SK-N-SH (cell line): Measurements from ENCODE around the gene ENTPD2.

Experiments used
- FOXM1 ChIP-seq: IDR thresholded peaks from 2 replicates; pipeline ENCODE4 v1.4.0; 2012; ENCODE audit warnings: low read depth, mild to moderate bottlenecking
- NFIC ChIP-seq: IDR thresholded peaks from 2 replicates; pipeline ENCODE4 v1.4.0; 2012; ENCODE audit warnings: borderline replicate concordance
- POLR2AphosphoS5 ChIP-seq: IDR thresholded peaks from 2 replicates; pipeline ENCODE4 v1.6.1; 2012; ENCODE audit warnings: low read depth, low read length
- TAF1 ChIP-seq: IDR thresholded peaks from 2 replicates; pipeline ENCODE4 v1.6.1; 2012; ENCODE audit warnings: low read depth, mild to moderate bottlenecking, low read length, moderate library complexity, borderline replicate concordance
- TF ChIP-seq, protein P1 (sequence below): IDR thresholded peaks from 2 replicates; pipeline ENCODE4; 2012
- TF ChIP-seq, protein P2 (sequence below): IDR thresholded peaks from 2 replicates; pipeline ENCODE4 v1.4.0; 2012; ENCODE audit warnings: low read depth
- TF ChIP-seq, protein P3 (sequence below): fragments of 200-600 bp; sonication (generic); IDR thresholded peaks from 2 replicates; pipeline ENCODE4 v1.6.1; 2017; ENCODE audit warnings: antibody characterized with exemption, mild to moderate bottlenecking, moderate library complexity
- TF ChIP-seq, protein P4 (sequence below): IDR thresholded peaks from 2 replicates; pipeline ENCODE4 v1.6.1; 2012; ENCODE audit warnings: mild to moderate bottlenecking, low read depth, low read length, moderate library complexity

- TF ChIP-seq, protein P1, sequence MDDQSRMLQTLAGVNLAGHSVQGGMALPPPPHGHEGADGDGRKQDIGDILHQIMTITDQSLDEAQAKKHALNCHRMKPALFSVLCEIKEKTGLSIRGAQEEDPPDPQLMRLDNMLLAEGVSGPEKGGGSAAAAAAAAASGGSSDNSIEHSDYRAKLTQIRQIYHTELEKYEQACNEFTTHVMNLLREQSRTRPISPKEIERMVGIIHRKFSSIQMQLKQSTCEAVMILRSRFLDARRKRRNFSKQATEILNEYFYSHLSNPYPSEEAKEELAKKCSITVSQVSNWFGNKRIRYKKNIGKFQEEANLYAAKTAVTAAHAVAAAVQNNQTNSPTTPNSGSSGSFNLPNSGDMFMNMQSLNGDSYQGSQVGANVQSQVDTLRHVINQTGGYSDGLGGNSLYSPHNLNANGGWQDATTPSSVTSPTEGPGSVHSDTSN = no peak
- TF ChIP-seq POLR2AphosphoS5 = no peak
- no peak for TF ChIP-seq TAF1
- TF ChIP-seq, protein P2, sequence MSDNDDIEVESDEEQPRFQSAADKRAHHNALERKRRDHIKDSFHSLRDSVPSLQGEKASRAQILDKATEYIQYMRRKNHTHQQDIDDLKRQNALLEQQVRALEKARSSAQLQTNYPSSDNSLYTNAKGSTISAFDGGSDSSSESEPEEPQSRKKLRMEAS = no peak
- TF ChIP-seq NFIC = no peak
- TF ChIP-seq, protein P3, sequence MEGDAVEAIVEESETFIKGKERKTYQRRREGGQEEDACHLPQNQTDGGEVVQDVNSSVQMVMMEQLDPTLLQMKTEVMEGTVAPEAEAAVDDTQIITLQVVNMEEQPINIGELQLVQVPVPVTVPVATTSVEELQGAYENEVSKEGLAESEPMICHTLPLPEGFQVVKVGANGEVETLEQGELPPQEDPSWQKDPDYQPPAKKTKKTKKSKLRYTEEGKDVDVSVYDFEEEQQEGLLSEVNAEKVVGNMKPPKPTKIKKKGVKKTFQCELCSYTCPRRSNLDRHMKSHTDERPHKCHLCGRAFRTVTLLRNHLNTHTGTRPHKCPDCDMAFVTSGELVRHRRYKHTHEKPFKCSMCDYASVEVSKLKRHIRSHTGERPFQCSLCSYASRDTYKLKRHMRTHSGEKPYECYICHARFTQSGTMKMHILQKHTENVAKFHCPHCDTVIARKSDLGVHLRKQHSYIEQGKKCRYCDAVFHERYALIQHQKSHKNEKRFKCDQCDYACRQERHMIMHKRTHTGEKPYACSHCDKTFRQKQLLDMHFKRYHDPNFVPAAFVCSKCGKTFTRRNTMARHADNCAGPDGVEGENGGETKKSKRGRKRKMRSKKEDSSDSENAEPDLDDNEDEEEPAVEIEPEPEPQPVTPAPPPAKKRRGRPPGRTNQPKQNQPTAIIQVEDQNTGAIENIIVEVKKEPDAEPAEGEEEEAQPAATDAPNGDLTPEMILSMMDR = no peak
- TF ChIP-seq, protein P4, sequence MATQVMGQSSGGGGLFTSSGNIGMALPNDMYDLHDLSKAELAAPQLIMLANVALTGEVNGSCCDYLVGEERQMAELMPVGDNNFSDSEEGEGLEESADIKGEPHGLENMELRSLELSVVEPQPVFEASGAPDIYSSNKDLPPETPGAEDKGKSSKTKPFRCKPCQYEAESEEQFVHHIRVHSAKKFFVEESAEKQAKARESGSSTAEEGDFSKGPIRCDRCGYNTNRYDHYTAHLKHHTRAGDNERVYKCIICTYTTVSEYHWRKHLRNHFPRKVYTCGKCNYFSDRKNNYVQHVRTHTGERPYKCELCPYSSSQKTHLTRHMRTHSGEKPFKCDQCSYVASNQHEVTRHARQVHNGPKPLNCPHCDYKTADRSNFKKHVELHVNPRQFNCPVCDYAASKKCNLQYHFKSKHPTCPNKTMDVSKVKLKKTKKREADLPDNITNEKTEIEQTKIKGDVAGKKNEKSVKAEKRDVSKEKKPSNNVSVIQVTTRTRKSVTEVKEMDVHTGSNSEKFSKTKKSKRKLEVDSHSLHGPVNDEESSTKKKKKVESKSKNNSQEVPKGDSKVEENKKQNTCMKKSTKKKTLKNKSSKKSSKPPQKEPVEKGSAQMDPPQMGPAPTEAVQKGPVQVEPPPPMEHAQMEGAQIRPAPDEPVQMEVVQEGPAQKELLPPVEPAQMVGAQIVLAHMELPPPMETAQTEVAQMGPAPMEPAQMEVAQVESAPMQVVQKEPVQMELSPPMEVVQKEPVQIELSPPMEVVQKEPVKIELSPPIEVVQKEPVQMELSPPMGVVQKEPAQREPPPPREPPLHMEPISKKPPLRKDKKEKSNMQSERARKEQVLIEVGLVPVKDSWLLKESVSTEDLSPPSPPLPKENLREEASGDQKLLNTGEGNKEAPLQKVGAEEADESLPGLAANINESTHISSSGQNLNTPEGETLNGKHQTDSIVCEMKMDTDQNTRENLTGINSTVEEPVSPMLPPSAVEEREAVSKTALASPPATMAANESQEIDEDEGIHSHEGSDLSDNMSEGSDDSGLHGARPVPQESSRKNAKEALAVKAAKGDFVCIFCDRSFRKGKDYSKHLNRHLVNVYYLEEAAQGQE = no peak
- TF ChIP-seq FOXM1 = no peak
Observed at GRCh38 chr9:137096785-137097546, 43.1 kb upstream of the ENTPD2 start.
